PFSK-1 (cell line): Measurements from ENCODE around the gene C4orf51.

ENCODE experiments used
- FOXP2 ChIP-seq: optimal IDR thresholded peaks from 2 replicates; pipeline ENCODE3; 2011; ENCODE audit warnings: borderline replicate concordance, control low read depth, inconsistent platforms; ENCODE audit not compliant: insufficient read depth; ENCODE audit errors: extremely low read length, extremely low read depth
- POLR2AphosphoS5 ChIP-seq: IDR thresholded peaks from 2 replicates; pipeline ENCODE4 v1.6.1; 2012; ENCODE audit warnings: low read depth, mild to moderate bottlenecking, control low read depth, low read length, moderate library complexity
- REST ChIP-seq, 2 experiments: IDR thresholded peaks; 2 replicates each; pipeline versions ENCODE4 v1.6.1 to v1.8.0; 2011 to 2012; ENCODE audit warnings: low read depth in 2 of 2, low read length in 2 of 2, control low read depth in 1 of 2, inconsistent platforms in 1 of 2, mild to moderate bottlenecking in 1 of 2, moderate library complexity in 1 of 2; ENCODE audit not compliant: insufficient read depth in 1 of 2
- SIN3A ChIP-seq: IDR thresholded peaks from 2 replicates; pipeline ENCODE4 v1.6.1; 2012; ENCODE audit warnings: mild to moderate bottlenecking, low read length, moderate library complexity, borderline replicate concordance; ENCODE audit not compliant: insufficient read depth
- TAF1 ChIP-seq: IDR thresholded peaks from 2 replicates; pipeline ENCODE4 v1.6.1; 2012; ENCODE audit warnings: low read length, control low read depth, borderline replicate concordance; ENCODE audit not compliant: insufficient read depth

C4orf51 gene

DNA sequence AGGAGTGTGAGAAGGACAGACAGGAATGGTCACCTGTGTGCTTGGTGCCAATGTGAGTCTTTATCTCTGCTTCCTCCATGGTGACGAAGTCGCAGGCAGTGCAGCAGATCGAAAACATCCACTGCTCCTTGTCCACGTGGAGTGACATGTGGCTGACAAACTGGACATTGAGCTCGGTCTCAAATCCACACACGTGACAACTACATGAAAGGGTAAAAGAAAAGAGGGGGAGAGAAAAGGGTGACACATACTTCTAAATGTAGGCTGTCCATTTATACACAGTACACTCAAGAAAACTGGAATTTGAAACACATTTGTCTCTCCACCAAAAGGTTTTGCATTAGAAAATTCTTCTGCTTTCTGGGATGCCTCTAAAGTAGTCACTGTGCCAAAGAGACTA is 94.5 kb downstream of the C4orf51 start:
- no peak for TF ChIP-seq POLR2AphosphoS5

DNA sequence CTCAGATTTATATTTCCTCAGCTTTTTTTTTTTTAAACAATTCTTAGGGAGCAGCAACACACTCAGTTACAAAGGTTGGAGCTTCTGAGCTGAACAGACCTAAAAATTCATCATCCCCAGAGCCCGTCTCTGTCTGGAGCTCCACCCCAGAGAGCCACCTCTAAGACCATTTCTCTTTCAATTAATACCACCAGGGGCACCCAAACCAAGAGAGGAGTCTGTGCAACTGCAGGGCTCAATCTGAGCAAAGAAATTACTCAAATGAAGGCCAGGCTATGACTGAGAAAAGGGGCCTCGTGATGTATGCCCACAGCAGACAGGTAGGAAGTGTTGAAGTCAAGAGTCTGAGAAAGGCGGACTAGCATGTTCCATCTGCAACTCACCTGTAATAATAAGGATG is 95.5 kb downstream of the C4orf51 start:
- TF ChIP-seq FOXP2: no peak
- TF ChIP-seq TAF1: no peak
- TF ChIP-seq REST (IDR thresholded peaks at IDR 0.05; ENCODE audit: insufficient read depth in 1 of 2, low read depth in 2 of 2, low read length in 2 of 2): no peak
- no peak for TF ChIP-seq POLR2AphosphoS5
- TF ChIP-seq SIN3A: no peak

DNA sequence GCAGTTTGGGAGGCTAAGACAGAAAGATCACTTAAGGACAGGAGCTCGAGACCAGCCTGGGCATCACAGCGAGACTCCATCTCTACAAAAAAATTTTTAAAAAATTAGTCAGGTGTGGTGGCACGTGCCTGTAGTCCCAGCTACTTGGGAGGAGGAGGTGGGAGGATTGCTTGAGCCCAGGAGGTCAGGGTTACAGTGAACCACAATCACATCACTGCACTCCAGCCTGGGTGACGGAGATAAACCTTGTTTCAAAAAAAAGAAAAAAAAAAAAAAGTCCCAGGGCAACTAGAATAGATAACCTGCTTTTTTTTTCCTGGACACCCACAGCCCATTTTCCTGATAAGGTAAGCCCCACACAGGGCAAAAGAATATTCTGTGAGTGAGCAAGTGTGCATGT is 96.3 kb downstream of the C4orf51 start:
- TF ChIP-seq POLR2AphosphoS5: no peak
- no peak for TF ChIP-seq TAF1
- no peak for TF ChIP-seq FOXP2
- TF ChIP-seq REST (IDR thresholded peaks at IDR 0.05; ENCODE audit: insufficient read depth in 1 of 2, low read depth in 2 of 2, low read length in 2 of 2): no peak
- no peak for TF ChIP-seq SIN3A

- TF ChIP-seq POLR2AphosphoS5 (no peak), FOXP2 (no peak), TAF1 (no peak), SIN3A (no peak), REST (IDR thresholded peaks at IDR 0.05; ENCODE audit: insufficient read depth in 1 of 2, low read depth in 2 of 2, low read length in 2 of 2) (no peak)
Measured at GRCh38 chr4:145779319-145779801, 99.4 kb downstream of the C4orf51 start.

DNA sequence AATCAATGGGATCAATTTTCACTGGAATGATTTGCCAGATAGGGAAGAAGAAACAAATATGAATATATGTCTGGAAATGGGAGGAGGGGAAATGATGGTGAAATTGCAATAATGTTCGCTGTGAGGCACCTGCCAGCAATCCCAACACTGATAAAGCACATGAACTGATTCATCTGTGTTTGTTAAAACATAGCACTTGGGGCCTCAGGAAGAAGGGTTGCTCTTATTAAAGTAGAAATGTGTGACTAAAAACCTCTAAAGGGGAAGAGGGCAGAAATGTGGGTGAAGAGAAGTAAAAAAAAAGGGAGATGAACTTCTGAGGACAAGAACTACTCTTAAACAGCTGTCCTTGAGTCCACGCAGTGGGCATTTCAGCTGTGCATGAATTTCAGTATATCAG is 101.4 kb downstream of the C4orf51 start:
- TF ChIP-seq FOXP2 (no peak), SIN3A (no peak), TAF1 (no peak), REST (IDR thresholded peaks at IDR 0.05; ENCODE audit: insufficient read depth in 1 of 2, low read depth in 2 of 2, low read length in 2 of 2) (no peak)
